ENCODE results near the gene NNMT.

NNMT gene

GRCh38 chr11:114295676-114296604 lies at the start of gene NNMT:
NNMT (plus strand) TSS chr11:114296399; CDS start chr11:114296557, 158 bp downstream.
- DNase-seq = no peak

GRCh38 chr11:114247070-114247789 lies 49.0 kb upstream of the NNMT start:
- DNase-seq = no peak

GRCh38 chr11:114250180-114250579 lies 46.0 kb upstream of the NNMT start:
- no peak for DNase-seq

DNA sequence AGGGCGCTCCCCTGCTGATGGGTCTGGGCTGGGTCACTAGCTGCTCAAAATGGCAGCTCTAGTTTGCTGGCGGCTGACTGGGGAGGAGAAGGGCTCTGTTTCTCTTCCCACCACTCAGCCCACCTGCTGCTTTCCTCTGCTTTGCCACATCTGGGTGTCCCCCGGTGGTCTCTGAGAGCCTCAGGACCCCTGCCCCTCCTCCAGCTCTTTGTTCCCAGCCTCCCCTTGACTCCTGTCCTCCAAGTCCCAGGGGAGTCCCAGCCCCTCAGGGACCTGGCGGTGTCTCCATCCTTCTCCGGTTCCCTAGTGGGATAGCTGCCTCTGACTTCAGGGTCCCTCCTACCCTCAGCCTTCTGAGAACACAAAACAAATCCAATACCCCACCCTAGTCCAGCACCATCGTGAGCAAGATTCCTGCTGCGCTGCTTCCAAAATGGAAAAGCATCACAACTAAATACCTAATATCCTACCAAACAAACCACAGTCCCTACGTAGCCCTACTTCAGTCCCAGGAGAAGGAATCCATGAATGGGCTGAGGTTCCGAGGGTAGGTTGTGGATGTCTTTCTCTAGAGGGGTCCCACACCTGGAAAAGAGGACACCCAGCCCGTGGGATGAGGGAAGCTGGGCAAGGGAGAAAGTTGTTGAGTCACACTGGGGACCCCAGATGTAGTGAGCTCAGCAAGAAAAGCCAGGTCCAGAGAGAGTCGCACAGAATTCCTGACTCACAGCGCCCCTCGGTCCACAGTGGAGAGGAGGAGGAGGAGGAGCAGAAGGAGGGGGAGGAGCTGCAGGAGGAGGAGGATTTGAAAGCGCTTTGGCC lies 45.0 kb upstream of the NNMT start:
- DNase-seq = no peak

- DNase-seq = no peak
These were observed 44.3 kb upstream of the NNMT start for GRCh38 chr11:114251815-114252337.

DNA sequence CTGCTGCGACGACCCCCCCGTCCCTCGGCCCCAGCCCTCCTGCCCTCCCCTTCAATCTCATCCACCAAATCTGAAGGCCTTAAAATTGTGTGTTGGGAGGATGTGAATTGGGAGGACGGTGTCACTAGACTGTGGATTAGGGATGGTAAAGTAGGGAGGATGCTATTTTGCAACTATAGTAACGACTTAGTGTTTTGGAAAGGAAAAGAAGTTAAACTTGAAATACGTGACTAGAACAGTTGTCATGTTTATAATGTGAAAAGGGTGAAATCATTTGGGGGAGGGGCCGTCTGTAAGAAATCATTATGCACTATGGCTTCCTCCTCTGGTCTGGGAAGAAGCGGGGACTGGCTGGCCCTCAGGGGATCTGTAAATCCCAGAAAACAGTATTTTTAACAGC lies 43.4 kb upstream of the NNMT start:
- no peak for DNase-seq

- DNase-seq = no peak
These were observed 42.4 kb upstream of the NNMT start for GRCh38 chr11:114253771-114254170.

- DNase-seq = no peak
These were observed 41.5 kb upstream of the NNMT start for GRCh38 chr11:114254571-114255146.

DNA sequence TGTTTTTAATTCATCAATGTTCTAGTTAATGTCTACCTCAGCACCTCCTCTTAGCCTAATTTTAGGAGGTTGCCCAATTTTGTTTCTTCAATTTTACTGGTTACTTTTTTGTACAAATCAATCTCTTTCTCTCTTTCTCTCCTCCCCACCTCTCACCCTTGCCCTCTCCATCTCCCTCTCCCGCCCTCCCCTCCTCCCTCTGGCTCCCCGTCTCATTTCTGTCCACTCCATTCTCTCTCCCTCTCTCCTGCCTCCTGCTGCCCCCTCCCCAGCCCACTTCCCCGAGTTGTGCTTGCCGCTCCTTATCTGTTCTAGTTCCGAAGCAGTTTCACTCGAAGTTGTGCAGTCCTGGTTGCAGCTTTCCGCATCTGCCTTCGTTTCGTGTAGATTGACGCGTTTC lies 40.9 kb upstream of the NNMT start:
- no peak for DNase-seq

- no peak for DNase-seq
These were observed 39.8 kb upstream of the NNMT start for GRCh38 chr11:114256176-114256966.

GRCh38 chr11:114256967-114257286 lies 39.3 kb upstream of the NNMT start:
- DNase-seq = no peak

DNA sequence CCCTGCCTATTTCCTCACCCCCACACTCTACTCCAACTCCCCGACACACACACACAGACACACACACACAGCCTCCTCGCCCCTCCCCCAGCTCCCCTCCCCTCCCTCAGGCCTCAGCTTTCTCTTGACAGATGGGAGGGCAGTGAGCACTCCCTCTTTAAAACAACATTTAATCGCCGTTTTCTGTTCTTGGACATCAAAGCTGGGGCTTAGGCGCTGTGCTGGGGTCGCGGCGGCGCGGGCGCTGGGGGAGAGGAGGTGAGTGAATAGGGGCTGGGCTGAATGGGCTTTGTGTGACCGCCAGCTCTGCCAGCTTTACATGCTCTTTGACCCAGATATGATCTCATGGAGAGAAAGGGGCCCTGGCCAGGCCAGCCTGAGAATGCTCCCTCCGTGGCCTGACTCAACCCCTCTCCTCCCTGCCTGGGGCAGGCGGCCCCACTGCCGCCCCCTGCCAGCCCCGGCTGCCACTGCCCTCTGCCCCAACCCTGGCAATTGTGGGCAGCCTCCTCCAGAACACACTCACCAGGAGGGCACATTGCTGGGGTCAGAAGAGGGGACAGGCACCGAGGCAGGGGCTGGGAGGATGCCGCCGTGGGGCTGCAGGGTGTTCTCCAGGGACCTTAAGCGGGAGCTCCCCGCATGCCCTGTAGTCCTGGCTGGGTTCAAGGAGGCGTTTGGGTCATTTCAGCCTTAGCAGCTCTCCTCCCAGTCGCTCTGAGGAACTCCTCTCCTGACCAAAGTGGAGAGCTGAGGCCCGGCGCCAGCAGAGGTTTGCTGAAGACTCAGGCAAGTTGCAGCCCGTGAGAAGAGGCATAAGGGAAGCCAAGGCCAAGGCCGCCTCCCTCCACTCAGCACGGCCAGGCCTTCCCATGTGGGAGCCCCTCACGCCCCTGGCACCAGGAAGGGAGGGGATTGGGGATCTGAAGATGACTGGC lies 38.3 kb upstream of the NNMT start:
- DNase-seq = no peak

- DNase-seq = no peak
These were observed 37.5 kb upstream of the NNMT start for GRCh38 chr11:114258696-114259095.

GRCh38 chr11:114259124-114259526 lies 37.1 kb upstream of the NNMT start:
- no peak for DNase-seq

- no peak for DNase-seq
These were observed 36.6 kb upstream of the NNMT start for GRCh38 chr11:114259551-114259983.

- DNase-seq = no peak
These were observed 36.1 kb upstream of the NNMT start for GRCh38 chr11:114260077-114260476.

DNA sequence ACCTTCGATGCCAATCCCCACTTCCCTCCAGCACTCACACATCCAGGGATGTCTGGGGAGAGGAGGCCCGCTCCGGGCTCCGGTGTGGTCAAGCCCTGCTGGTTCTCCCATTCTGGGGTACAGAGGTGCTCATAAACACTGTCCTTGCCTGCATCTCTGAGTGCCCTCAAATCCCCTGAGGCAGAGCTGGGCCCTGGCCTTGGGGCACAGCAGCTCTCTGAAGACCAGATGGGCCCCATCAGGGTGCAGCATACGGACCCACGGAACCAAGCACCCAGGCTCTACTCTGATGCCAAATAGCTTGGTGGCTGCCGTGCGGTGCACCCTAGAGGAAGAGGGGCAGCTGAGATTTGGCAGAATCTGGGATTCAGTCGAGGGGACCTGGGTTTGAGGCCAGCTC lies 35.7 kb upstream of the NNMT start:
- DNase-seq = no peak

DNA sequence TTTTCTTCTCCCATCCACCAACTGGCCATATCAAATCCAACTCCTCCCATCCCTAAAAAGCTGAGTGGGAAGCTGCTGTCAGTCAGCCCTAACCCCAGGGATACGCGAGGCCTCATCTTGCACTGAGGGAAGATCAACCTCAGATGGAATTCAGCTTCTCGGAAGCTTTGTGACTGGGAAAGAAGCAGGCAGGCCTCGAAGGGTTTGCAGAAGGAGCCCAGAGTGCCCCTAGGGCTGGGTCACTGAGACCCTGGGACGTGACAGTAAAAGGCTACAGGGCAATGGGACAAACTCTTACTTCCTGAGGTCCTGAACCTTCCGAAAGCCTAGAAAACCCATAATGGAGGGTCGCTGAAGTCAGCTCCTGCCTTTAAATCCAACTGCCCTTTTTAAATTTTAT lies 34.4 kb upstream of the NNMT start:
- no peak for DNase-seq

DNA sequence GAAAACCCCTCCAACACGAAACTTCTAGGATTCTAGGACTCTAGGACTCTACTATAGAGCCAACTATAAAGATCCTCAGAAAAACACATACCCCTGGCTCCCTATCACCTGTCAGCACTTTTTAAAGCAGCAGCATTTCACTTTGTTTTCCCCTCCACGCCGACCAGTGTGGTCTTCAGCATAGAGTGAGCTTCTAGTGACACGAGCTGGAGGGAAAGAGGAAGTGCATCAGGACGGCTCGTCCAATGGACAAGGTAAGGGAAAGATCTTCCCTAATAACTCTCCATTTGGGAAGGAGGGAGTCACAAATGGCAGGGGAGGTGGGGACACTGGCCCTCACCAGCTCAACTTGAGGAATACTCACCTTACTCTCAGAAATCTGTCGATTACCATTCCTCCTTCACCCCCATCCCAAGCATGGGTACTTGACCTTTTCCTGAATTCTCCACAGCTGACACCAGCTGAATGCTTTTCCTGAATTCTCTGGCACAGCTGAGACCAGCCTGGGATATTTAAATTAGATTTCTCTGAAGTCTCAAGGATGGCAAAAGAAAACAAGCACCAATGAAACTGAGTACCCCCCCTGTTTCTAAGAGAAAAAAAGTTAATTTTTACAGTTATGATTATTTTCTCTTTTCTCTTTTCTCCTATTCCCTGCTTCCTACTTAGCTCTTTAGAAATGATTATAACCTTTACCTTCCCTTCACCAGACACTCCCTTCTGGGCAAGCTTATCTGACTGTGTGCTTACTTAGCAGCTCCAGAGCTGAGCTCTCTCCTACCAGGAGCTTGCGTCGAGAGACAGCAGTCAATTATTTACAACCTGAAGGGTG lies 33.3 kb upstream of the NNMT start:
- no peak for DNase-seq

Measured in T1000 (cell line).